Gastroesophageal sphincter (tissue), 4 donors: ENCODE results near the gene LIN54. TPM values are rescaled to one million over a fixed set of nuclear protein-coding genes. Genes with fewer than 3 reads are reported as not detected.
"Not testable (repeated sequence)": the region's sequence is repeated elsewhere in the genome, so short reads cannot be mapped to it uniquely, and the experiment has no call there.

ENCODE experiments used
- ATAC-seq: fragments of 150-250 bp; one replicate; pipeline ENCODE4 v1.9.1; 2016; ENCODE audit warnings: mild to moderate bottlenecking, moderate library complexity
- H3K27ac ChIP-seq, 4 donors: fragments of 200-600 bp; sonication (generic) in 3 of 4; 1 replicate in 3 of 4; 2 replicates in 1 of 4; pipeline ENCODE4 v1.5.1; 2016 to 2019
- H3K27me3 ChIP-seq: fragments of 200-600 bp; sonication (generic); one replicate; pipeline ENCODE4 v1.5.1; 2019
- H3K36me3 ChIP-seq, 2 donors: fragments of 200-600 bp; sonication (generic); one replicate each; pipeline ENCODE4 v1.5.1; 2019; ENCODE audit warnings: control low read depth in 1 of 2
- H3K4me1 ChIP-seq, 3 donors: fragments of 200-600 bp; sonication (generic); 1 replicate in 2 of 3; 2 replicates in 1 of 3; pipeline ENCODE4 v1.5.1; 2016 to 2019; ENCODE audit warnings: control low read depth in 2 of 3
- H3K4me3 ChIP-seq, 2 donors: fragments of 200-600 bp; sonication (generic); one replicate each; pipeline ENCODE4 v1.5.1; 2019; ENCODE audit warnings: mild to moderate bottlenecking in 1 of 2, moderate library complexity in 1 of 2
- H3K9me3 ChIP-seq, 3 donors: fragments of 200-600 bp; sonication (generic); one replicate each; pipeline ENCODE4 v1.5.1; 2017 to 2019; ENCODE audit warnings: control low read depth in 2 of 3
- EP300 ChIP-seq: sonication (generic); formaldehyde crosslinking; IDR thresholded peaks from one replicate; pipeline ENCODE4 v1.6.1; 2017; ENCODE audit warnings: antibody characterized with exemption, mild to moderate bottlenecking
- POLR2A ChIP-seq, 2 donors: fragments of 450-650 bp; IDR thresholded peaks; one replicate each; pipeline ENCODE4 v1.6.1; 2017; ENCODE audit warnings: antibody characterized with exemption in 2 of 2, mild to moderate bottlenecking in 2 of 2, moderate library complexity in 1 of 2
- POLR2AphosphoS5 ChIP-seq: sonication (generic); formaldehyde crosslinking; IDR thresholded peaks from one replicate; pipeline ENCODE4 v1.6.1; 2017; ENCODE audit warnings: antibody characterized with exemption
- WGBS, 2 donors: methylation state at CpG; one replicate each; pipeline ENCODE4 v1.1.5; 2018; ENCODE audit warnings: low coverage in 1 of 2; 5-methylcytosine and 5-hydroxymethylcytosine counted together
- total RNA-seq, 4 donors: library from RNA; depleted of rRNA; stranded (reverse); fragments of >200 nt; gene quantifications; one replicate each; pipeline ENCODE4 v1.1.0, GENCODE V29; 2016
- TF ChIP-seq, protein P1 (sequence below), 4 experiments: fragments of 200-600 bp in 2 of 4; fragments of 450-650 bp in 2 of 4; sonication (generic) in 1 of 4; IDR thresholded peaks; one replicate each; pipeline ENCODE4 v1.5.1; 2017 to 2019; ENCODE audit warnings: antibody characterized with exemption in 4 of 4, mild to moderate bottlenecking in 2 of 4, moderate library complexity in 2 of 4

The LIN54 gene
- total RNA-seq, 4 donors from 2014 or later = 7.8 to 15.3 (median 10.2) TPM

- WGBS, 2 donors = 90 to 94% methylated on average over 2 to 3 of the region's 3 CpGs
- H3K4me3 ChIP-seq = no peak overlapping the region
- TF ChIP-seq POLR2AphosphoS5 (no peak), POLR2A (IDR thresholded peaks at IDR 0.05) (no peak), EP300 (no peak)
- TF ChIP-seq, protein P1, sequence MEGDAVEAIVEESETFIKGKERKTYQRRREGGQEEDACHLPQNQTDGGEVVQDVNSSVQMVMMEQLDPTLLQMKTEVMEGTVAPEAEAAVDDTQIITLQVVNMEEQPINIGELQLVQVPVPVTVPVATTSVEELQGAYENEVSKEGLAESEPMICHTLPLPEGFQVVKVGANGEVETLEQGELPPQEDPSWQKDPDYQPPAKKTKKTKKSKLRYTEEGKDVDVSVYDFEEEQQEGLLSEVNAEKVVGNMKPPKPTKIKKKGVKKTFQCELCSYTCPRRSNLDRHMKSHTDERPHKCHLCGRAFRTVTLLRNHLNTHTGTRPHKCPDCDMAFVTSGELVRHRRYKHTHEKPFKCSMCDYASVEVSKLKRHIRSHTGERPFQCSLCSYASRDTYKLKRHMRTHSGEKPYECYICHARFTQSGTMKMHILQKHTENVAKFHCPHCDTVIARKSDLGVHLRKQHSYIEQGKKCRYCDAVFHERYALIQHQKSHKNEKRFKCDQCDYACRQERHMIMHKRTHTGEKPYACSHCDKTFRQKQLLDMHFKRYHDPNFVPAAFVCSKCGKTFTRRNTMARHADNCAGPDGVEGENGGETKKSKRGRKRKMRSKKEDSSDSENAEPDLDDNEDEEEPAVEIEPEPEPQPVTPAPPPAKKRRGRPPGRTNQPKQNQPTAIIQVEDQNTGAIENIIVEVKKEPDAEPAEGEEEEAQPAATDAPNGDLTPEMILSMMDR (IDR thresholded peaks at IDR 0.05) = no peak
- H3K27ac ChIP-seq = no peak overlapping the region
- no peaks in the 10 kb centered on the region for H3K4me1 ChIP-seq
- no peak for ATAC-seq
- no peaks in the 10 kb centered on the region for H3K36me3 ChIP-seq
- H3K9me3 ChIP-seq = no peaks in the 10 kb centered on the region
- no peaks in the 10 kb centered on the region for H3K27me3 ChIP-seq
Observed at GRCh38 chr4:83002329-83002728, 8.3 kb downstream of the LIN54 start.

DNA sequence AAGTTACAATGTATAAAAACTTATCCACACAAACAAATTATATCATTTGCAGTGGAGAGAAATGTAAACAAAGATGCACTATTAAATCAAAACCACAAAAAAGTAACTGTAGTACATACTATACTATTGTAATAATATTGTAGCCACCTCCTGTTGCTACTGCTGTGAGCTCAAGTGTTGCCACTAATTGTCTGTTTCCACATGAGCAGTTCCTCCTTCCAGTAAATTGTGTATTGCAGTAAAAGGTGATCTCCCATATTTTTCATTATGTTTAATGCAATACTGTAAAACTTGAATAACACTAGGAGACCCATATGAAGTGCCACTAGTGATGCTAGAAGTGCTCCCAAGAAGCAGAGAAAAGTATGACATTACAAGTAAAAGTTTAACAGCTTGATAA is 11.7 kb downstream of the LIN54 start:
- TF ChIP-seq POLR2A (IDR thresholded peaks at IDR 0.05) (no peak), EP300 (no peak), POLR2AphosphoS5 (no peak)
- TF ChIP-seq, protein P1 (IDR thresholded peaks at IDR 0.05) = no peak
- Histone ChIP-seq H3K27me3 (no peaks in the 10 kb centered on the region), H3K27ac (no peak overlapping the region), H3K4me3 (no peak overlapping the region), H3K36me3 (no peaks in the 10 kb centered on the region), H3K4me1 (no peaks in the 10 kb centered on the region), H3K9me3 (no peaks in the 10 kb centered on the region)
- ATAC-seq = no peak

DNA sequence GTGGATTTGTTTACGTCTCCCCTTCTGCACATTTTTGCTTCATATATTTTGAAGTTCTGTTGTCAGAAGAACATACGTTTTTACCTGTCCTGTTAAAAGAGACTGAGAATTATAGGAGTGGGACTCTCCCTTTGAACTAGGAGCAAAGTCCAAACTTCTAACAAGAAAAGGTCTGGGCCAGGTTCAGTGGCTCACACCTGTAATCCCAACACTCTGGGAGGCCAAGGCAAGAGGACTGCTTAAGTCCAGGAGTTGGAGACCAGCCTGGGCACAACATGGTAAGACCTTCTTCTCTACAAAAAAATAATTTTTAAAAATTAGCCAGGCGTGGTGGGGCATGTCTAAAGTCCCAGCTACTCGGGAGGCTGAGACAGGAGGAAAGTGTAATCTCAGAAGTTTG is 15.8 kb downstream of the LIN54 start:
- no peak for TF ChIP-seq EP300
- no peak for TF ChIP-seq POLR2A (IDR thresholded peaks at IDR 0.05)
- TF ChIP-seq, protein P1 (IDR thresholded peaks at IDR 0.05) = no peak
- TF ChIP-seq POLR2AphosphoS5 = no peak
- Histone ChIP-seq H3K36me3 (no peaks in the 10 kb centered on the region), H3K27me3 (no peaks in the 10 kb centered on the region), H3K27ac (no peak overlapping the region), H3K9me3 (no peaks in the 10 kb centered on the region), H3K4me1 (peaks cover 0 to 3% (median 0%) of the 10 kb centered on the region in 3 donors), H3K4me3 (no peak overlapping the region)
- WGBS, 2 donors = 69 to 75% methylated on average over 4 of the region's 4 CpGs
- ATAC-seq = no peak

GRCh38 chr4:82989575-82990429 is 20.8 kb downstream of the LIN54 start:
- H3K9me3 ChIP-seq = no peaks in the 10 kb centered on the region
- no peaks in the 10 kb centered on the region for H3K27me3 ChIP-seq
- WGBS, 2 donors = 100% methylated on average over 1 of the region's 2 CpGs; no CpG with 5 or more reads in 1 of the 2 donors
- TF ChIP-seq, protein P1 (IDR thresholded peaks at IDR 0.05) = no peak
- TF ChIP-seq POLR2A (IDR thresholded peaks at IDR 0.05) (no peak), POLR2AphosphoS5 (no peak), EP300 (no peak)
- H3K27ac ChIP-seq = no peak overlapping the region
- H3K36me3 ChIP-seq = no peaks in the 10 kb centered on the region
- H3K4me1 ChIP-seq = peaks cover 0 to 10% (median 0%) of the 10 kb centered on the region in 3 donors
- ATAC-seq = no peak
- H3K4me3 ChIP-seq = no peak overlapping the region

DNA sequence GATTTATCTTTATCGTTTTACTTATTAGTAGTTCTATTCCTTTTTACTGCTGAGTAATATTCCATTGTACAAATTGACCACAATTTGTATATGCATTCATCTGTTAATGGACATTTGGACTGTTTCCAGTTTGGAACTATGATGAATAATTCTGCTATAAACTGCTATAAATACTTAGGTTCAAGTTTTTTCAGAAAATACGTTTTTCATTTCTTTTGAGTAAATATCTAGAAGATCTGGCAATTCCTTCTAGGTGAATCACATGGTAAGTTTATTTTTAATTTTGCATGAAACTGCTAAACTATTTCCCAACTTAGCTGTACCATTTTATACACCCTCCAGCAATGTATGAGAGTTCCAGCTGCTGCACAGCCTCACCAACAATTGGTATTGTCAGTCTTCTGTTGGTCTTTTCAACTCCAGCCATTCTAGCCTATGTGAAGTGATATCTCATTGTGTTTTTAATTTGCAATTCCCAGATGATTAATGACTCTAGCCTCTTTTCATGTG is 22.2 kb downstream of the LIN54 start:
- Histone ChIP-seq H3K4me1 (peaks cover 0 to 10% (median 0%) of the 10 kb centered on the region in 3 donors), H3K27me3 (no peaks in the 10 kb centered on the region), H3K36me3 (peaks cover 0 to 13% of the 10 kb centered on the region in 2 donors), H3K27ac (no peak overlapping the region), H3K4me3 (no peak overlapping the region), H3K9me3 (no peaks in the 10 kb centered on the region)
- TF ChIP-seq POLR2A (IDR thresholded peaks at IDR 0.05) = no peak
- TF ChIP-seq, protein P1 (IDR thresholded peaks at IDR 0.05) = no peak
- TF ChIP-seq EP300 = no peak
- TF ChIP-seq POLR2AphosphoS5 = no peak
- 65 to 74% methylated on average over 2 of the region's 2 CpGs for WGBS, 2 donors
- ATAC-seq = no peak

- not testable (repeated sequence) for H3K4me1 ChIP-seq, ATAC-seq, H3K27me3 ChIP-seq, H3K27ac ChIP-seq, H3K4me3 ChIP-seq, H3K9me3 ChIP-seq
- H3K36me3 ChIP-seq = peaks cover 0 to 13% of the 10 kb centered on the region in 2 donors
Observed at GRCh38 chr4:82987519-82987918, 23.1 kb downstream of the LIN54 start.
